DMS153 (cell line): ENCODE results near the gene PCSK4.
"Not testable (repeated sequence)": the region's sequence is repeated elsewhere in the genome, so short reads cannot be mapped to it uniquely, and the experiment has no call there.

Experiments
- DNase-seq: peaks from one replicate; lab custom pipeline; 2025; lab: John Stamatoyannopoulos, UW

Gene PCSK4

GRCh38 chr19:1490311-1491113, at the start of gene PCSK4:
TSS of gene PCSK4 (minus strand) at chr19:1490350. CDS start at chr19:1490346, 4 bp downstream.
- DNase-seq, result peak; percentile 88

- DNase-seq, result not testable (repeated sequence)
Observed at GRCh38 chr19:1539749-1540148, 49.6 kb upstream of the PCSK4 start.

GRCh38 chr19:1538978-1539377, 48.8 kb upstream of the PCSK4 start:
- DNase-seq, result no peak

- not testable (repeated sequence) for DNase-seq
Observed at GRCh38 chr19:1535699-1536098, 45.5 kb upstream of the PCSK4 start.

GRCh38 chr19:1534972-1535371, 44.8 kb upstream of the PCSK4 start:
- no peak for DNase-seq

- DNase-seq, result no peak
Observed at GRCh38 chr19:1533510-1534150, 43.5 kb upstream of the PCSK4 start.

GRCh38 chr19:1532003-1532402, 41.9 kb upstream of the PCSK4 start:
- no peak for DNase-seq

GRCh38 chr19:1531587-1531986, 41.4 kb upstream of the PCSK4 start:
- no peak for DNase-seq

- not testable (repeated sequence) for DNase-seq
Observed at GRCh38 chr19:1530856-1531255, 40.7 kb upstream of the PCSK4 start.

GRCh38 chr19:1529430-1529816, 39.3 kb upstream of the PCSK4 start:
- DNase-seq, result no peak

- DNase-seq, result no peak
Observed at GRCh38 chr19:1528596-1529429, 38.7 kb upstream of the PCSK4 start.

GRCh38 chr19:1527650-1528309, 37.6 kb upstream of the PCSK4 start:
- no peak for DNase-seq

GRCh38 chr19:1526979-1527649, 37.0 kb upstream of the PCSK4 start:
- no peak for DNase-seq

- DNase-seq, result no peak
Observed at GRCh38 chr19:1526066-1526778, 36.1 kb upstream of the PCSK4 start.

- DNase-seq, result no peak
Observed at GRCh38 chr19:1525343-1525742, 35.2 kb upstream of the PCSK4 start.

GRCh38 chr19:1524972-1525325, 34.8 kb upstream of the PCSK4 start:
- DNase-seq, result no peak

- DNase-seq, result no peak
Observed at GRCh38 chr19:1524287-1524971, 34.3 kb upstream of the PCSK4 start.

GRCh38 chr19:1523412-1524286, 33.5 kb upstream of the PCSK4 start, which contains the start of gene PLK5:
TSS of gene PLK5 (plus strand) at chr19:1524077. CDS start at chr19:1526997, 2,920 bp downstream.
- no peak for DNase-seq

- DNase-seq, result no peak
Observed at GRCh38 chr19:1522838-1523237, 32.7 kb upstream of the PCSK4 start.
